Activated T-cell treated with anti-CD3 and anti-CD28 coated beads for 48 hours (primary cell): Measurements from ENCODE around the gene MCF2L2.

Experiments
- DNase-seq: peaks from one replicate; pipeline ENCODE4 v3.0.0-alpha.2; 2020; ENCODE audit warnings: low read depth

Gene MCF2L2

DNA sequence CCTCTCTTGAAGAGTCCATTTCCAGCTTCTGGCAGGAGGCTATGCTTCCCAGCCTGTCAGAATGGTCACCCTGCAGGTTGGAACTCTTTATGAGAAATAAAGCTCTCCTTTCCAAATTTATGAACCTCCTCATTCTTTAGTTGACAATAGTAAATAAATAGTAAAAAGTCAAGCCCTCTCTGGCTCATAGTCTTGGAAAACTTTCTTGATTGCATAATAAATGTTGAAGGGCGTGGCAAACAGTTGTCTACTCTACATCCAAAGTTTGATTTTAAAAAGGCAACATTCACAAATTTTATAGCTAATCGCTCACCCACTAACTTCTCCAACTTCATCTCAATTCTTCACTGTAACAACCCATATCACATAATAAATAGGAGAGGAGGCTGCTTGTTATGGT is 58.8 kb downstream of the MCF2L2 start:
- DNase-seq = no peak

DNA sequence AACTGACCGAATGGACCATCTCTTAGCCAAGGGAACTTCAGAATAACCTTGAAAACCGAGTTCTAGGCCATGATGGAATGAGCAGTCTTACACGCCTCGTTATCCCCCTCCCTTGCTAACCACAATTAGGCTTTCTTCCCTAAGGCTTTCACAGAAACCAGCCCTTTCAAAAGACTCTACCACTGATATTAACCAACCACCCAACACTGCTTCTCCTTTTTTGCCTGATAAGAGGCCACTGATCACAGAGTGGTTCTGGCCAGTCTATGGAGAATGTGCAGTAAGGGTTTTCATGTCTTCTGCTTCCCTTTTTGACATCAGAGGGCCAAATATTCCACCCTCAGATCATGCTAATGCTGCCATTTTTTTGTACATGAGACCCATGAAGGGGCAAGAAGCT is 59.3 kb downstream of the MCF2L2 start:
- DNase-seq = no peak

DNA sequence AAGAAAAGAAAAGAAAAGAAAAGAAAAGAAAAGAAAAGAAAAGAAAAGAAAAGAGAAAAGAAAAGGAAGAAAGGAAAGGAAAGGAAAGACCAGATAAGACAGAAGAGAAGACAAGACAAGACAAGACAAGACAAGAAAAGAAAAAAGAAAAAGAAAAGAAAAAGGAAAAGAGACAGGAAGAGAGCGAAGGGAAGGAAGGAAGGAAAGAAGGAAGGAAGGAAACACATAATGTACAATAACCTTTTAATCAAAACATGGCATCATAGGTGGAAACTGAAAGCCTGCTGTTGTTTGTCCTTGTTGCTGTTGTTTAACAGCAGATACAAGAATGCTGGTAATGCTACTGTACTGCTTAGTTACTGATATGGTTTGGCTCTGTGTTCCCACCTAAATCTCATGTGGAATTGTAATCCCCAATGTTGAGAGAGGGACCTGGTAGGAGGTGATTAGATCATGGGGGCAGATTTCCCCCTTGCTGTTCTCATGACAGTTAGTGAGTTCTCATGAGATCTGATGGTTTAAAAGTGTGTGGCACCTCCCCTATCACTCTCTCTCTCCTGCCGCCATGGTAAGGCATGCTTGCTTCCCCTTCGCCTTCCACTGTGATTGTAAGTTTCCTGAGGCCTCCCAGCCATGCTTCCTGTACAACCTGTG is 67.3 kb downstream of the MCF2L2 start:
- DNase-seq = no peak

GRCh38 chr3:183359036-183359435 is 69.4 kb downstream of the MCF2L2 start:
- DNase-seq = no peak

DNA sequence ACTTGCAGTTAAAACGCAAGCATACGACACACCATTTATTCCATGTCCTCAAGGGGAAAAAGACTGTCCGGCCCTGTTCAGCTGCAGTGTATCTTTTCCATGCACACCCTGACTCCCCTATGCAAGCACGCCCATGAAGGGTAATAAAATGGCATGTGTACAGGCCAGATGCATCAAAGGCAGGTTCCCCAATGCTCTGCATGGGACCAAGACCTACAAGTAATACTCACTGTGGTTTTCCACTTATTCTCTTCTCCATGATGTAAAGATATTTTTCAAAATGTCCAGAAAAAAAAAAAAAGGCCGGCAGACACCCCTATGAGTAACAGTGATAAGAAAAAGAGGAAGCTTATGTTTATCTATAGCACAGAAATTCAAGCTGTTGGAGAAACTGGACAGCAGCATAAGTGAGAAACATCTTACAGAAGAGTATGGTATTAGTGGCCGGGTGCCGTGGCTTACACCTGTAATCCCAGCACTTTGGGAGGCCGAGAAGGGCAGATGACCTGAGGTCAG is 70.8 kb downstream of the MCF2L2 start:
- no peak for DNase-seq

DNA sequence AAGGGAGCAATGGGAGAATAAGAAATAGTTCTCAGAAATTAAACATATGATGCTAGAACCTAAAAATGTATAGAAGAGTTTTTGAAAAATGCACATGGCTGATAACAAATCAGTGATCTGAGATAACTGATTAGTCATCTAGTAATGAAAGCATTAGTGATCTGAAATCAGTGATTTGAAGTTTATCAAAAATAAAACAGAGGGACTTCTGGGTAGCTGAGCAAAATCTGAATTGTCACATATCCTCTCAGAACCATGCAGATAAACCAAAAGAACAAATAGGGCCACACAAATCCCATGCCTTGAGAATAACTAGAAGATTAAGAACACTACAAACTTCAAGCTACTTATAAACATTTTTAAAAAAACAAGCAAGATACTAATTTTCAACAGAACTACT is 71.5 kb downstream of the MCF2L2 start:
- no peak for DNase-seq

- DNase-seq = no peak
Observed at GRCh38 chr3:183354874-183355273, 73.5 kb downstream of the MCF2L2 start.

DNA sequence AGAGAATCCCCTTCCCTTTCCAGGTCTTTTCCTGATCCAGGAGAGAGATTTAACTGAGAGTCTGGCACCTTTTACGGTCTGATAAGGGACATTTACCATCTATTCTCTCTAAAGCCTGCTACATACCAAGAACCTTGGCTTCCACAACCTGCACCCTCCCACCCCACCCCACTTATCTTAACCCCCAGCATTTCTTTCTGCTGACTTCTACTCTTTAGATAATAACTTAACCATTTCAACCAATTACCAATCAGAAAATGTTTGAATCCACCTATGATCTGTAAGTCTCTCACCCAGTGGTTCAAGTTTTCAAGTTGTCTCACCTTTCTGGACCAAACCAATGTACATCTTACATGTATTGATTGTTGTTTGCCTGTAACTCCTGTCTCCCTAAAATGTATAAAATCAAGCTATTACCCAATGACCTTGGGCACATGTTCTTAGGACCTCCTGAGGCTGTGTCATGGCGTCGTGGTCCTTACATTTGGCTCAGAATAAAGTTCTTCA is 74.0 kb downstream of the MCF2L2 start:
- DNase-seq = no peak

GRCh38 chr3:183353421-183353820 is 75.0 kb downstream of the MCF2L2 start:
- DNase-seq = no peak

DNA sequence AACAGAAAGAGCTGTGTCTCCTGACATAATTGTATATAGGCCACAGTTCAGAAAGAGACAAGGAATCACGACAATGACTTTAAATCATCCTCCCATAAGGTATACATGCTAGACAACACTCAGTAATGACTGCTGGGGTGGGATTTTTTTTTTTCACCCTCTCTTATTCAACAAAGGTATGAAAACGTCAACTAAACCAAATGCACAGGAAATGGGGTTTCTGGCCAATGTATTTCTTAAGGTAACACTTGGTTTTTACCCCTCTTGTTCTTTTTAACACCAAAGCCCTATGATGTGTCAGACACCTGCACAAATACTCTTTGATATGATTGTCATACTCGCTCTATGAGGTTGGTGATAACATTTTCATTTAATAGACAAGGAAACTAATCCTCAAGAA is 78.3 kb downstream of the MCF2L2 start:
- DNase-seq = no peak

GRCh38 chr3:183349421-183350157 is 78.8 kb downstream of the MCF2L2 start:
- DNase-seq = no peak

GRCh38 chr3:183342824-183343223 is 85.6 kb downstream of the MCF2L2 start:
- no peak for DNase-seq

- DNase-seq = no peak
Observed at GRCh38 chr3:183341545-183342288, 86.7 kb downstream of the MCF2L2 start.

- no peak for DNase-seq
Observed at GRCh38 chr3:183340222-183340621, 88.2 kb downstream of the MCF2L2 start.

DNA sequence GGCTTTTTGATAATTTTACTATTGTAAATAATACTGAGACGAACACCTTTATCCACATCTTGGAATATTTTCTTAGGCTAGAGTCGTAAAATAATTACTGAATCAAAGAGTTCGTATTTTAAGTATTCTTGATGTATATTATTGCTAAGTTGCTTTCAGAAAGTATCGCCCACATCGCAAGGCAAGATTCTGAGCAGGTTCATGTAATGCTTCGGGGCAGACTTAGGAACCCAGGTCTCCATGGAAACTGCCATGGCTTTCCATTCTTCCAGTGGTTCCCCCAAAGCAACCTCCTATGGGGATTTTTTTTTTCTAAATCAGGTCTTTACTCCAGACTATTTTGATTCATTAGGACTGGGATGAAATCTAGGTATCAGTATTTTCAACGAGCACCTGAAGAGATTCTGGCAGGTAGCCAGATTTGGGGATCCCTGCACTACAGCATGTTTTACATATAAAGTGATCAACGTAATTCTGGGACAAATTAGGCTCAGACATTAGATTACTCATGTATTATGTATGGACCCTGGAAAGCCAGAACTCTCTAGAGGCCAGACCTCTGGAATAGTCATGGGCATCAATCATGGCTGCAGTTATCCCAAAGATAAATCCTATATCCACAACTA is 88.8 kb downstream of the MCF2L2 start:
- no peak for DNase-seq

DNA sequence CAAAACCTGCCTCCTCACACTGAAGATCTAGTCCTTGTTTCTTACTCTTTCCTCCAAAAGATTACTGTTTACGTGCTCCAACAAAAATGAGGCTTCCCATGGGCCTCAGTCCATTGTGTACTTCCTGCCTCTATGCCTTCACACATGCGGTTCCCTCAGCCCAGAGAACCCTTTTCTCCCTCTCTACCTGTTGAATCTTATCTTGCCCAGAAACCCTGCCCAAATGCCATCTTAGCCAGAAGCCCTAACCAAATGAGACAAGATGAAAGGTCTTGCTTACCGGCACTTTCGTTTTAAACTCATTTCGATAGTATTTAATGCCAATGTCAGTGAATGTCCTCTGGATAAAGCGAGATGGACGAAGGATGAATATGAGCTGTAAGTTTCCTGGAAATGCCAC is 89.9 kb downstream of the MCF2L2 start:
- DNase-seq = no peak

DNA sequence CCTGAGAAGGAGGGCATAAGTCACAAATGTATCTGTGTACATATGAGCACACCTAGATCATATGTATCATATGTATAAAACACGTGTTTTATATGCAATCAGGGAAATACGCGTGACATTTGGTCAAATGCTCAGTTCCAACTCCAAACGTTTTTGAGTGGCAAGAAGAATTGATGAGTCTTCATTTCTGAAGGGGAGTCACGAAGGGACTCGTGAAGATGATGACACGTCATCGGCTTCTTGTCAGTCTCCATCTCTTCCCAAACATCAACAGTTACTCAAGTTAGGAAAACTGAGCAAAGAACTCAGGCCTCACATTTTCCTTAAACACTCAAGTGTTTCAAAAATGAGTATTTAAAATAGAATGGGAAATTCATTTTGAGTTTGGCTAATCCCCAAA is 95.9 kb downstream of the MCF2L2 start:
- no peak for DNase-seq

- no peak for DNase-seq
Observed at GRCh38 chr3:183331498-183331897, 96.9 kb downstream of the MCF2L2 start.

- no peak for DNase-seq
Observed at GRCh38 chr3:183330881-183331280, 97.5 kb downstream of the MCF2L2 start.

DNA sequence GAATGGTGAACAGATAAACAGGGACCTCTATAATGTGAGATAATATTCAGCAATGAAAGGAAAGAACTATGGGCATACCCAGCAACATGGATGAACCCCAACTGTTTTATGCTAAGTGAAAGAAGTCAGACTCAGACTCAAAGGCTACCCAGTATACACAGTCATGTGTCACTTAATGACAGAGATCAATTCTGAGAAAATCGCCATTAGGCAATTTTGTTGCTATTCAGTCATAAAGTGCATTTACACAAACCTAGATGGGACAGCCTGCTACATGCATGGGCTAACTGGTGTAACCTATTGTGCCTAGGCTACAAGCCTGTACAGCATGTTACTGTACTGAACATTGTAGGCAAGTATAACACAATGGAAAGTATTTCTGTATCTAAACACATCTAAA is 98.9 kb downstream of the MCF2L2 start:
- no peak for DNase-seq

- DNase-seq = no peak
Observed at GRCh38 chr3:183328823-183329222, 99.6 kb downstream of the MCF2L2 start.

DNA sequence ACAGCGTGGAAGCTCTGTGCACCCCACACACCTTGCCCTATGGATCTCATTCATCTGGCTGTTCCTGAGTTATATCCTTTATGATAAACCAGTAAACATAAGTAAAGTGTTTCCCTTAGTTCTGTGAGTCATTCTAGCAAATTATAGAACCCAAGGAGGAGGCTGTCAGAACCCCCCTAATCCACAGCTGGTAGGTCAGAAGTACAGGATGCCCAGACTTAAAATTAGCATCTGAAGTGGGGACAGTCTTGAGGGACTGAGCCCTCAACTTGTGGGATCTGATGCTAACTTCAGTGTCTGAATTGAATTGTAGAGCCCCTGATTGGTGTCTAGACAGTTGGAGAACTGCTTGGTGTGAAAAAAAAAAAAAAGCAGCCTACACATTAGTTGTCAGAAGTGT is 100.3 kb downstream of the MCF2L2 start:
- DNase-seq = no peak
